HG03108 (cell line): Measurements from ENCODE around the gene DUSP8.

Experiments
- ATAC-seq: cut with Tn5 transposase; IDR thresholded peaks from one replicate; pipeline ENCODE4 v1.9.1; 2021; ENCODE audit warnings: moderate library complexity; ENCODE audit not compliant: unreplicated experiment

DUSP8 gene

DNA sequence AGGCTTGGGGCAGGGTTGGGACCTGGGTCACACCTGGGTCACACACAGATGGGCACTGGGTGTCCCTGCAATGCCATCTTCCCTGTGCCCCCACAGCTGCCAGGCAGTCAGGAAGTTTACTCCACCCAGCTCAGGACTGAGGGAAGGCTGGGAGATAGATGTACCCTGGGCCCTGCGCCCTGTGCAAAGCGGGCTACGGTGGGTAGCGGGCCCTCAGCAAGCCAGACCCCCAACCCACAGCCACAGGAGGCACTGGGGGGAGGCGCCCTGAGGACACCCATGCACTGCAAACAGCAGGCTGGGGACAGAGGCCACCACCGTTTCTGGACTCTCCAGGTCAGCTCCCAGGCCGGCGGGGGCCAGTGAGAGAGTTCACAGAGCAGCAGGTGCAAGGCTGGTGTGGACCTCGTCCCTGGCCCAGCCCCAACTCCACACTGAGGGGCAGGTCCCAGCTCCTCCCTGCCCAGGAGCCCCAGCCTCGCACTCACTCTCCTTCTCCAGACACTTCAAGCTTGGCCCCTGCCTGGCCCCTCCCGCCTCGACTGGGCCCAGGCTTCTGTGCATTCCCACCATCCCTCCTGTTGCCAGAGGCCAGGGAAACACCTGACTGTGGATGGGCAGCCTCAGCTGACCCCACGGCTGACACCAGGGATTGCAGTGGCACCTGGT lies 4.9 kb downstream of the DUSP8 start:
- no peak for ATAC-seq

DNA sequence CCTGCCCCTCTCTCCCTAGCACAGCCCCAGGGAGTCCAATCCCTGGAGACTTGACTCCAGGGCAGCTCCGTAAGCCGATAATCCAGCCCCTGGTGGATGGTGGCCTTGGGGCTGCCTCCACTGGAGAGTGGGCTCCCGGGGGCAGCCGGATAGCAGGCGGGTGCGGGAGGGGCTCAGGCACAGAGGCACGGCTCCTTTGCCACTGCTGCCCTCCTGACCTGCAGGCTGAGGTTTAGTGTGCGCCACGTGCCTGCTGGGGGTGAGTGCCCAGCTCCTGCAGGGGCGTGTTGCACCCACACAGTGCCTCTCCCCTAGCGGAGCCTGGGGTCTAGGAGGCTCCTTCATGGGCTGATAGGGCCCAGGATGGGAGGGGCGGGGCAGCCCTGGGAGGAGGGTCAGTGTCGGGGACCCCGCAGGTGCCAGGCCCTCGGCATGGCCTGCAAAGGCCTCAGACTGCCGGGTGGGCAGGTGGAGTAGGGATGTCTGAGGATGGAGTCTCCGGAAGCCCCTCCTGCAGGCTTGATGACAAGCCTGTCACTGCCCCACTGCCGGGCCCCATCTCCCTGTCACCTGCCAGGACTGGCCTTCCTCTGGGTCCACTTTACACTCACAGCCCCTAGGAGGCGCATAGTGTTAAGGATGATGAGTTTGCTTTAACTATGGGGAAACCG lies 5.6 kb downstream of the DUSP8 start:
- no peak for ATAC-seq

DNA sequence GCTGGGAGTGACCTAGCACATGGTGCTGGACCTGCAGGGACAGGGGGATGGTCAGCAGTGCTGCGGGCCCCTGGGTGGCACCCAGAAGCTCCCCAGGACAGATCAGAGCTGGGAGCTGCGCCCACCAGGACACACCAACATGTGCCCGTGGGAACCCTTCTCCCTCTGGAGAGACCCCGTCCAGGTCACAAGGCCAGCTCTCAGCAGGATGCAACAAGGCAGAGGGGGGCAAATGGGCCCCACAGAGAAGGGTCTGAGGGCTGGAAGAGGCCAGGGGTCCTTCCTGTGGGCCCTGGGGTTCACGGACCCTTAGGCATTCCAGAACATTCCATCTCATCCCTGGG lies 6.2 kb downstream of the DUSP8 start:
- ATAC-seq = no peak

DNA sequence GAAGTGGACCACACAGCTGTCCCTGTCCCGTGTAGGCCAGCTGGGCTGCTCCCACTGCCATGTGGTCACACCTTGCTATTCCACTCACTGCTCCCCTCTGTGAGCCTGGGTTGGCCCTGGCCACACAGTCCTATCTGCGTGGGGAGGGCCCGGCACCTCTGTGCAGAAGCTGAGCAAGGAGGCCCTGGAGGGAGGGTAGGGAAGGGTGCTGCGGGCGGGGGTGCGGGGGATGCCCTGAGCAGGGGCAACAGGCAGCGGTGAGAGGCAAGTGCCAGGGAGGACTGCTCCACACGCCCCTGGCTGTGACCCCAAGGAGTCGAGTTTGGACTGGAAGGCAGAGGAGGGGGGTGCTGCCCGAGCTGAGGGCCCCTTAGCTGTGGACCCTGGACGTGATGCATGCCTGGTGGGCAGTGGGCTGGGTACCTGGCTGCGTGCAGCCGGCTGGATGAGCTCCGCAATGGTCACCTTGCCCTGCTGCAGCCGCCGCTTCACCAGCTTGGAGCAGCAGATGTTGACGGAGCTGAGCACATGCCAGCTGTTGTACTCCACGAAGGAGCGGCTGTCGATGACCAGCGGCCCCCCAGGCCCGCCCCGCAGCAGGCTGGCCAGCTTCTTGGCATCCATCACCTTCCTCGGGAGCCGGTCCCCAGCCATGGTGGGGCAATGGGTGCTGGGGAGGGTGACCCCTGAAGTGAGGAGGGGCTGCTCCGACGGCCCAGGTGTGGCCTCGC lies 6.7 kb downstream of the DUSP8 start:
- no peak for ATAC-seq

DNA sequence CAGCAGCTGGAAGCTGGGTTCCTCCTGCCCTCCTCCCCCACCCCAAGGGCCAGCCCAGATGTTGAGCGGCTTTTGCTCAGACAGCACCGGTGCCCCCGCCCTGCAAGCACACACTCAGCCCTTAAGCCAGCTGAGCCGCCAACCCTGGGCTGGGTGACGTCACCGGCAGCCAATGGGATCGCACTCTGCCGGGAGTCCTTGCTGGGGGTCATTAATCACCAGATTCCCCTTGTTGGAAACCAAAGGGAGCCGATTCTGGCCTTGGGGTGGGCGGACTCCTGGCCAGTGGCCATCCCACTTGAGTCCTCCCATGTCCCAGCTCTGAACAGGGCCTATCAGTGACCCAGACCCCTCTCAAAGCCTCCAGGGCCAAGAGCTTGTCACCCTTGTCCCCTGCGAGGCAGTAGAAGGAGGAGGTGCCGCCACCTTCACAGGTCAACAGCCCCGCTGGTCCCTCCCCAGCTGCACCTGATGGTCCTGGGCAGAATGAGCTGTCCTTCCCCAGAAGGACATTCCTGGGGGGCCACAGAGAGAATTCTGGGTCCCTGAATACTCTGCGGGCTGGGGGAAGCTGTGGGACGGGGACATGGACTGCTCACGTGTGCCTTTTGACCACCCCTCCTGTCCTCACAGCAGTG lies 7.4 kb downstream of the DUSP8 start:
- no peak for ATAC-seq

DNA sequence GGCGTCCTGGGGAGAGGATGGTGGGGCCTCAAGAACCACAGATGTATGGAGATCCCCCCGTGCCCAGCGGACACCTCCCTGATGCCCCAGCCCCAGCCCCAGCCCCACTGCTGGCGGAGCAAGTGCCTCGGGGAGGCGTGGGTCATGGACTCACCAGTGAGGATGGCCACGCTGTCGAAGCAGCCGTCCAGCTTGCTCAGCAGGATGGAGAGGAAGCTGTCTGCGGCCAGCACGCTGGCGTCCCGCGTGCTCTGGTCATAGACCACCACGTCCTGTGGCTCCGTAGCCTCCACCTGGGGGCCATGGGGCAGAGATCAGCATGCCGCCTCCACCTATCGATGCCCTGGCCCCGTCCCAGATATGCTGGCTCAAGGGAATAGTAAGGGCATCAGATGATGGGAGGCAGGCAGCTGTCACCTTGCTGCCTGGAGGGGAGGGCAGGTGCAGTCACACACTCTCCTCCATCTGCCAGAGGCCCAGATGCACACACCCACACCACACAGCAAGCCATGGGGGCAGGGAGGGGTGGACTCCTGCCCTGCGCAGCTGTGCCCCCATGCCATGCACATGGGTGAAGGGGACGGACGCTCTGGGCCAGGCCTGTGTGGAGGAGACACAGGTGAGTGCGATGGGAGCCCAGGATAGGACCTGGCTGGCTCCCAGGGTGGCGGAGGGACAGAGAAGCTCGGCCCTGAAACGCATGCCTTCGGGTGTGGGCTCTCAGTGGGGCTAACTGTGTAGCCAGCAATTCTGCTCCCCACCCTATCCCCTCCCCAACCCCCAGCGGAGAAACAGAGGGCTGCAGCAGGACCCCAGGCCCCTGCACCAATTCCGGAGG lies 8.2 kb downstream of the DUSP8 start:
- ATAC-seq = no peak

DNA sequence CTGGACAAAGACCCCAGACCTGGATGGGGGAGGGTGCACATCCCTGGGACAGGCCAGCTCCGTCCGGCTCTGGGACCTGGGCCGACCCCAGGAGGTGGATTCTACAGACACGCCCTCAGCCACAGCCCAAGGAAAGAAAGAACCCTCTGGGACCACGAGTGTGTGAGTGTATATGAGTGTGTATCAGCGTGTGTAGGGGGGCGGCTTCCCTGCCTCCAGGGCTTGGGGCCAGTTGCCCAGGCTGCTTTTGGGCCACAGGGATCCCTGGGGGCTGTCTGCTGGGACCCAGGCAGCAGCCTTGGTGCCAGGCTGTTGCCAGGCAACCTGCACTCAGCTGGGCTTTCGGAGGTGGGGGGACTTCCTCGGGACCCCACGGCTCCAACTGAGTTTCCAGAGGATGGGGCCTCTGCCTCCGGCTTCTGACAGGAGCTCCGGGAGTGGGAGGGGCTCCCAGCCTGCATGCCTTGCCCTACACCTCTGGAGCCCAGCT lies 8.9 kb downstream of the DUSP8 start:
- no peak for ATAC-seq

DNA sequence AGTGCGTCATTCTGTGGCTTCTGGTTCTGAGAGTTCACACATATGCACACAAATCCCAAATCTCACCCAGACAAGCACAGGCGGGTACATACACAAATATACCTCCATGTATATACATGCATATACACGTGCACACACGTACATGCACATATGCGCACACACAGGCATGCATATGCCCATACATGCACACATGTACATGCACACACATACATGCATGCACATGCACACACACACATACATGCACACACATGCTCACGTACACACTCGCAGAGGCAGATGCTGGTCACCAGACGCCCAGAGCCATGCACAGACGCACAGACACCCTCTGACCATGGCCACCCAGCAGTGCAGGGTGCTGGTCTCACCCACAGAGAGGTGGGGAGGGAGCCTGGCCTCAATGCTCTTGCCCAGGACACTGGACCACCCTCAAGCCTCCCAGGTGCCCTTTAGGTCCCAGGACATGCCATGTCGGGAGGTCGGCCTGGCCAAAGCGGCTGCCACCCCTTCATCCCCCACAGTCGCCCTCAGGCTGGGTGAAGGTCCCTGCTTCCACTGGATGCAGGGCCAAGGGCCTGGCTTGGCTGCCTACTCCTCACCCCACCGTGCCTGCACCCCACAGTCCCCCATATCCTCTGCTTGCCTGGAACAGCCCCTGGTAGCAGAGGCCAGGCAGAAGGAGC lies 9.5 kb downstream of the DUSP8 start:
- ATAC-seq = no peak

DNA sequence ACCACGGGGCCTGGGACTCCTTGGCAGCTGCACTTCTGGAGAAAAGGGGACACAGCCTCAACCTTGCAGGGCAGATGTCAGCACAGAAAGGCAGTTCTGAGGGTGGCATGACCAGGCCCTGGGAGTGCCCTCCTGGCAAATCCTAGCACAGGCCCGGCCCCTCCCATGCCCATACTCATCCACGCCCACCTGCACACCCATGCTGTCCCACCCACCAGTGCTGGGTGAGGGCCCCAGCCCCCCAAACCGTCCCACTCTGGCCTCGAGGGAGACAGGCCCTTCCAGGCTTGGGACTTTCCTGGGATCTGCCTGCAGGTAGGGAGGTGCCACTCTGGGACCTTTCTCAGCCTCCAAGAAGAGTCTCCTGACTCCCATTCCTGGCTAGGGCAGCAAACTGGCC lies 10.1 kb downstream of the DUSP8 start:
- ATAC-seq = no peak

DNA sequence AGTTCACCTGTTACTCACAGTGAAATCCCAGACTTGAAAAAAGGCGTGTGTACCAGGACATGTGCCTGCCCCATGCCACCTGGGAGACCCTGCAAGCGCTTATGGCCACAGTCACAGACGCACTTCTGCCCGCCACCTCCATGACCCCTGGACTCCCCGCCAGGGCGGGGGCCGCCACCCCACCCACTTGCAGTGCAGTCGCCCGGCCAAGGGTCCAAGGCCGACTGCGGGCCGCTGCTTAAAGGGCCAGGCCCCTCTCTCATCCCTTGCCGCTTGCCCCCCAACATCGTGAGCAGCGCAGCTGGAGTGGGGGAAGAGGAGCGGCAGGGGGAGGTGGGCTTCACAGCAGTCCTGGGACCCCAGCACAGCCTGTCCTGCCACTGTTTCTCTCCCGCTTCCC lies 10.8 kb downstream of the DUSP8 start:
- no peak for ATAC-seq

DNA sequence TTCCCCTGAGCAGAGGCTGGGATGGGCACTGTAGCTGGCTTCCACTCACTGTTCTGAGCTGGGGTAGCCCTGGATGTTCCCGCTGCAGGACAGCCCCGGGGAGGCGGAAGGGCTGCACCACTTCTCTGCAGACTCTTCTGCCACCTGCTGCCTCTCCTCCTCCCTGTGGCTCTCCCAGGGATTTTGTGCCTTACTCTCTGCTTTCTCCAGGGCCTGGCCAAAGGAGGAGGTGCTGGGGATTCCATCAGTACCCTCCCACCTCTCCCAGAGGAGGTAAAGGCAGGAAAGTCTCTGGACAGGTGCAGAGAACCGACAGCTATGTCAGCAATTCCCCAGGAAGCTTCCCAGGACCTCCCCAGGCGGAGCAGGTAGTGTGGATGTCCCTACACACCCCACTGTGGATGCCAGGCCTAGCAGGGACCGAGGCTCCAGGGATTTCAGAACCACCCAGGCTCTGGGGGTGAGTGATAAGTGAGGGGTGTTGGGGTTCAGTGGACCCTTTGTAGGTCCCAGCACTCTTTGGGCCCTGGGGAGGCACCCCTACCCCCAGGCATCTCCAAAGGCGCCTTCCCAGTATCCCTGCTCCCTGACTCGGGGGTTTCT lies 11.3 kb downstream of the DUSP8 start:
- no peak for ATAC-seq

DNA sequence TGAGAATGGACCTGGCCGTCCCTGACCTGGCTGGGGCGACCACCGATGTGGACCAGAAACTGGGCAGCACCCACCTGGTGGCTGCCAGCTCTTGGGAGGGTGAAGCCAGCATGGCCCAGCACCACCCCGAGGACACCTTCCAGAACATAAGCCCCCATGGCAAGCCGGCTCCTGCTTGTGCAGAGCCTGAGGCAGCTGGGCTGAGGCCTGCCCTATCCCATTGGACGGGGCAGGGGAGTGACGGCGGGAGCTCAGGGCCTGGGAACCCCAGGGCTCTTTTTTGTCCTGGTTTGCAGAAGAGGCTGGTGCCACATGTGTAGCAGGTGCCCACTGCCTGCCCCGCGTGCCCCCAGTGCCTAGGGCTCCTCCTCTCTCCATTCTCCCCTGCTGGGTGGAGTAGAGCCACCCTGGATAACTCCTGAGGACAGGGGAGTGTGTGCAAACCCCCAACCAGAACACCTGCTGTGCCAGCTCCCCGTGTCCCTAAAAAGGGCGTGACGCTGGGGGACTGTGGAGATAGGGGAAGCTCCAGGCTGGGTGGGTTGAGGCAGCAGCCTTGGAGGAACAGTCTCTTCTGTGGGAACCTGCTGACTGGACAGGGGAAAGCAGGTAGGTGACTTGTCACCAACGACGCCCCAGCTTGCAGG lies 11.9 kb downstream of the DUSP8 start:
- no peak for ATAC-seq

DNA sequence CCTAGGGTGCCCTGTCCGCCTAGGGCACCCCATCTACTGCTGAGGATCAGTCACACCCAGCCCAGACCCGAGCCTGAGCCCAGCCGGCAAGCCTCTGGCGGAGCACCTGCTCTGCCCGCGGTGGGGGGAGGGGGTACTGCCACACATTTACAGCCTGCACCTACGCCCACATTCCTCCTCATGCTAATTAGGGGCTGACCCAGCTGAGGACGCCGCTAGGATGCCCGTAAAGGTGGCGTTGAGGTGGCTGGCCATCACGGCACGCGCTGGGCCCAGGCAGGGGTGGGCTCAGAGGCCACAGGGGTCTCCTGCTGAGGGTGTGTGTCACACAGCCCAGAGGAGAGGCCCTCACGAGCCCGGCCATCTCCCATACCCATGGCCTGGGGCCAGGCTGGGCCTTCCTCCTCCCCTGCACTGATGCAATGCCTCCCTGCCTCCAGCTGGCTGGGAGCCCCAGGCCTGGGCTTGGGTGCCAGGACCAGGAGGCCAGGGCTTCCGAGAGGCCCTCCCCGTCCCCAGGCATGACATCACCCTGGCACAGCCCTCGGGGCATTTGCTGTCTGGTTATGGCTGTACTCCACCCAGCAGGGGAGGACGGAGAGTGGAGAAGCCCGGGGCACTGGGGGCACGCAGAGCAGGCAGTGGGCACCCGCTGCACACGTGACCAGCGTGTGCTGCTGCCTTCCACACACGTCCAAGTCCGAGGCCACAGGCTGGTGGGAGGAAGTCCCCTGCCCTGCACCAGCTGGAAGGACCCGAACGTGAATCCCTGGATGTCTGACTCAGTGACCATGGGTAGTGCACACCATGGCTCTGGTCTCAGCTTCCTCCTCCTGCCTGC lies 12.7 kb downstream of the DUSP8 start:
- ATAC-seq = no peak

DNA sequence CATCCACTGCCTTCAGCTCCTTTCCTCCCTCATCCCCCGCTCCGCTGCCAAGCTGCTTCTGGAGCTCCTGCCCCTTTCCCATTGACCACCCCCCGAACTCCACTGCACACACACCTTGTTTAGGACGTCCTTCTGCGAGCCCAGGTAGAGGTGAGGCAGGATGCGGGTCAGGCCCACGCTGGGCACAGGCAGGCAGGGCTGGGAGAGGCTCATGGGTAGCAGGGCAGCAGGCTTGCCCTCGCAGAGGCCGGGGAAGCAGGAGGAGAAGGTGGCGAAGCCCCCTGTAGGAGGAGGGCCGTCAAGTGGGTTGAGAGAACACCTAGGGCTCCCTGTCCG lies 13.3 kb downstream of the DUSP8 start:
- no peak for ATAC-seq

DNA sequence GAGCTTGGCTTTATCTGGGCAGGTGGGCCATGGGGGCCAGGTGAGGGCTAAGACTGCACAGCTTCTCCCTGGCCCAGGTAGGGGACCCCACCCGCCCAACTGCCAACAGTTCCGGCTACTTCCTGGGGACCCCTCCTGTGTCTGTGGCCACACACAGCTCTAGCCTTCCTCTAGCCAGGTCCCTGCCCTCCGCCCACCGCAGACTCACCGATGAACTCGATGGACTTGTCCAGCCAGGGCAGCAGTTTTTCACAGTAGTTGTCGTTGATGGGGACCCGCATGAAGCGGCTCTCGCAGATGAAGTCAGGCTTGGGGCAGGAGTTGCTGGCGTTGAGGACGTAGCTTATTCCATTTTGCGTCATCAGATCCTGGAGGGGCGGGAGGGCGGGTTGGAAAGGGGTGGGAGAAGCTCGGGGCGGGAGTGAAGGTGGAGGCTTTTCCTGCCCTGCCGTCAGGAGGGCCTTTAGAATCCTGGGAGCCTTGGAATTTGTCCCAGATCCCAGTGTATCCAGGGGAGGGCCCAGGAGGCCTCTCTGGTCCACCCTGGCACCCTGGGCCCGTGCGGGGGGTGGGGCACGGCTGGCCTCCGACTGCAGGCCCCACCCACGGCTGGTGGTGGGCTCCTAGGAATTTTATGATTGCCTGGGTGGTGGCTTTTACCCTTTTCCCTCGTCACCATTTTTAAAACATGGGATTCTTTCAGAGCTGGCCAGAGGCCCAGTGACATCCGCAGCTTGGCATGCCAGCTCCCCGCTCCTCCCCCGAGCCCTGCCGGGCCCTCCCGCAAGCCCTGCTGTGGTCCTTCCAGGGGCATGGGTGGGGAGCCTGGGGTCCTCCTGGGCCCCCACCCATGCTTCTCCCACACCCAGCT lies 13.9 kb downstream of the DUSP8 start:
- ATAC-seq = no peak

DNA sequence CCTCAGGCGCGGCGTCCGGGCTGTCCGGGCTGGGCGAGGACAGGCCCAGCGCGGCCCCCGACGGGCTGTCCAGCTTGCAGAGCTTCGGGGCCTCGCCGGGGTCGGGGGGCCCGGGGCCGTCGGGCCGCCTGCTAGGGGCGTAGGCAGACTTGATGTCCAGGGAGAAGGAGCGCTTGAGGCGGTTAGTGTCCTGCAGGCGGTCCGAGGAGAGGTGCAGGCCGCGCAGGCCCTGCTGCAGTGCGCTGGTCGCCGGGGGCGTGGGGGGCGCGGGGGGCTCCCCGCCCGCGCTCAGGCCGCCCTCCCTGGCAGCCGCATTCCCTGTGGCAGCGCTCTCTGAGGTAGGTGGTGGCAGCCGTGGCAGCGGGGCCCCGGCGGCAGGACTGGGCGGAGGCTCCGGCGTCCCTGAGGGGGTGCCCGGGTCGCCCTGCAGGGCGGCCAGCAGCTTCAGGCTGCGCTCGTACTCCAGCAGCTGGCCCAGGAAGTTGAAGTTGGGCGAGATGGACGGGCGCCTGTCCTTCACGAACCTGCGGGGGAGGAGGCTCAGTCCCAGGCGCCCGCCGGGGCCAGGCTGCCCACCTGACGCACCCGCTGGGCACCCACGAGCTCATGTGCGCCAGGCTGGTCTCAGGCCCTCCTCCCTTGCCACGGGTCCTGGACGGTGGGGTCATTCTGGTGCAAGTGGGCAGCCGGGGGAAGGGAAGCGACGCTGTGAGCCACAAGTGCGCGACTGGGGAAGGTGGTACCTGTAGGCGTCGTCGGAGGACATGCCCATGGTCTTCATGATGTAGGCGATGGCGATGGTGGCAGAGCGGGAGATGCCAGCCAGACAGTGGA lies 14.8 kb downstream of the DUSP8 start:
- no peak for ATAC-seq
